ENCODE results near the gene ADAMTS13.
"Not testable (repeated sequence)": the region's sequence is repeated elsewhere in the genome, so short reads cannot be mapped to it uniquely, and the experiment has no call there.

- TF ChIP-seq, protein P1, sequence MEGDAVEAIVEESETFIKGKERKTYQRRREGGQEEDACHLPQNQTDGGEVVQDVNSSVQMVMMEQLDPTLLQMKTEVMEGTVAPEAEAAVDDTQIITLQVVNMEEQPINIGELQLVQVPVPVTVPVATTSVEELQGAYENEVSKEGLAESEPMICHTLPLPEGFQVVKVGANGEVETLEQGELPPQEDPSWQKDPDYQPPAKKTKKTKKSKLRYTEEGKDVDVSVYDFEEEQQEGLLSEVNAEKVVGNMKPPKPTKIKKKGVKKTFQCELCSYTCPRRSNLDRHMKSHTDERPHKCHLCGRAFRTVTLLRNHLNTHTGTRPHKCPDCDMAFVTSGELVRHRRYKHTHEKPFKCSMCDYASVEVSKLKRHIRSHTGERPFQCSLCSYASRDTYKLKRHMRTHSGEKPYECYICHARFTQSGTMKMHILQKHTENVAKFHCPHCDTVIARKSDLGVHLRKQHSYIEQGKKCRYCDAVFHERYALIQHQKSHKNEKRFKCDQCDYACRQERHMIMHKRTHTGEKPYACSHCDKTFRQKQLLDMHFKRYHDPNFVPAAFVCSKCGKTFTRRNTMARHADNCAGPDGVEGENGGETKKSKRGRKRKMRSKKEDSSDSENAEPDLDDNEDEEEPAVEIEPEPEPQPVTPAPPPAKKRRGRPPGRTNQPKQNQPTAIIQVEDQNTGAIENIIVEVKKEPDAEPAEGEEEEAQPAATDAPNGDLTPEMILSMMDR (IDR thresholded peaks at IDR 0.05), result not testable (repeated sequence)
- not testable (repeated sequence) for TF ChIP-seq EZH2, EZH2phosphoT487 (IDR thresholded peaks at IDR 0.05)
Measured at GRCh38 chr9:133377280-133377679, 44.9 kb upstream of the ADAMTS13 start.
